Limb (tissue), 2 donors: ENCODE measurements around the gene PPP3R2.
A peak's percentile ranks its signal among the peaks of the same experiment; 100 is the strongest.
"Not testable (repeated sequence)": the region's sequence is repeated elsewhere in the genome, so short reads cannot be mapped to it uniquely, and the experiment has no call there.

ENCODE experiments used
- DNase-seq, 2 donors: peaks; one replicate each; pipeline ENCODE4 v3.0.0-alpha.2; 2016; ENCODE audit errors: extremely low spot score in 2 of 2

Gene PPP3R2

GRCh38 chr9:101590074-101590473, 4.7 kb downstream of the PPP3R2 start:
- not testable (repeated sequence) for DNase-seq

GRCh38 chr9:101587332-101588043, 7.3 kb downstream of the PPP3R2 start:
- DNase-seq, result no peak

- no peak for DNase-seq
Observed at GRCh38 chr9:101586651-101587050, 8.1 kb downstream of the PPP3R2 start.

- DNase-seq, result no peak
Observed at GRCh38 chr9:101585740-101586139, 9.0 kb downstream of the PPP3R2 start.

GRCh38 chr9:101582553-101582952, 12.2 kb downstream of the PPP3R2 start:
- DNase-seq, result peak in 1 of 2 donors; percentile 47

GRCh38 chr9:101579711-101580545, 14.8 kb downstream of the PPP3R2 start:
- DNase-seq, result peak; percentile 6 to 47

GRCh38 chr9:101578378-101578777, 16.4 kb downstream of the PPP3R2 start:
- DNase-seq, result no peak

- DNase-seq, result no peak
Observed at GRCh38 chr9:101574731-101575333, 19.9 kb downstream of the PPP3R2 start.

GRCh38 chr9:101572316-101572715, 22.5 kb downstream of the PPP3R2 start:
- no peak for DNase-seq

GRCh38 chr9:101571114-101571513, 23.7 kb downstream of the PPP3R2 start:
- no peak for DNase-seq

- no peak for DNase-seq
Observed at GRCh38 chr9:101569741-101570501, 24.8 kb downstream of the PPP3R2 start.

GRCh38 chr9:101567725-101568350, 26.9 kb downstream of the PPP3R2 start:
- no peak for DNase-seq

- DNase-seq, result no peak
Observed at GRCh38 chr9:101566904-101567724, 27.7 kb downstream of the PPP3R2 start.

GRCh38 chr9:101564252-101564651, 30.5 kb downstream of the PPP3R2 start:
- no peak for DNase-seq

GRCh38 chr9:101562966-101563365, 31.8 kb downstream of the PPP3R2 start:
- DNase-seq, result no peak

- no peak for DNase-seq
Observed at GRCh38 chr9:101561740-101562139, 33.0 kb downstream of the PPP3R2 start.

- DNase-seq, result not testable (repeated sequence)
Observed at GRCh38 chr9:101549472-101550098, 45.2 kb downstream of the PPP3R2 start.

GRCh38 chr9:101543098-101543735, 51.6 kb downstream of the PPP3R2 start:
- no peak for DNase-seq
